HCT116 (cell line): ENCODE results near the gene MEDAG. TPM values are rescaled to one million over a fixed set of nuclear protein-coding genes. Genes with fewer than 3 reads are reported as not detected.

ENCODE experiments used
- ATAC-seq: fragments of 200-7000 bp; cut with Tn5 transposase; 2 replicates; pipeline ENCODE4 v1.9.1; 2020; ENCODE audit warnings: mild to moderate bottlenecking, moderate library complexity
- BruUV-seq: library from RNA; stranded (reverse); fragments of 400-500 nt; replicated peaks from 2 replicates; lab custom pipeline; 2021; lab: Mats Ljungman, UMichigan
- CTCF ChIA-PET: fragments of 300-600 bp; sonication (Branson Sonifier 250); formaldehyde crosslinking; loops from one replicate; lab custom pipeline; 2021; ENCODE audit warnings: antibody characterized with exemption; lab: Charles Lee
- POLR2A ChIA-PET: fragments of 300-600, 350-600 bp; sonication (Branson Sonifier 250); formaldehyde crosslinking; loops from one replicate; lab custom pipeline; 2021; ENCODE audit warnings: antibody characterized with exemption; lab: Charles Lee
- RAD21 ChIA-PET, 2 experiments: fragments of 300-600 bp; sonication (Branson Sonifier 250); formaldehyde crosslinking; loops; one replicate each; lab custom pipeline; 2023; ENCODE audit warnings: low total read pairs in 2 of 2; ENCODE audit not compliant: uncharacterized antibody in 2 of 2, unreplicated experiment in 2 of 2, low non-redundant PET in 1 of 2; lab: Charles Lee
- DNase-seq: peaks from one replicate; pipeline ENCODE4 v3.0.0-alpha.2; 2010; ENCODE audit warnings: low read depth, low spot score
- H2AFZ ChIP-seq: fragments of 200-600 bp; shearing (Covaris generic), sonication (generic); 2 replicates; pipeline ENCODE4 v1.6.1; 2017; ENCODE audit warnings: low read depth, mixed run types, mixed read lengths, antibody characterized with exemption, low read length; ENCODE audit not compliant: poor library complexity, severe bottlenecking
- H3K27ac ChIP-seq: 2 replicates; pipeline ENCODE4 v1.5.1; 2012; ENCODE audit warnings: low read depth, low read length
- H3K27me3 ChIP-seq: fragments of 200-600 bp; sonication (generic); 2 replicates; pipeline ENCODE4 v1.6.1; 2016; ENCODE audit warnings: mixed run types, low read length, mixed read lengths; ENCODE audit not compliant: insufficient read depth
- H3K36me3 ChIP-seq, 2 experiments: fragments of 200-500 bp in 1 of 2; fragments of 200-600 bp in 1 of 2; sonication (Bioruptor generic) in 1 of 2; sonication (generic) in 1 of 2; 2 replicates each; pipeline versions ENCODE4 v1.5.1 to v1.6.1; 2014 to 2016; ENCODE audit warnings: low read length in 2 of 2, inconsistent platforms in 1 of 2, mixed read lengths in 1 of 2, mixed run types in 1 of 2; ENCODE audit not compliant: insufficient read depth in 2 of 2, control insufficient read depth in 1 of 2
- H3K4me1 ChIP-seq, 2 experiments: fragments of 200-600 bp in 1 of 2; sonication (generic) in 1 of 2; 2 replicates each; pipeline versions ENCODE4 v1.5.1 to v1.6.1; 2012 to 2017; ENCODE audit warnings: low read length in 2 of 2, inconsistent platforms in 1 of 2, mild to moderate bottlenecking in 1 of 2, mixed read lengths in 1 of 2, mixed run types in 1 of 2, moderate library complexity in 1 of 2; ENCODE audit not compliant: insufficient read depth in 2 of 2, control insufficient read depth in 1 of 2
- H3K4me2 ChIP-seq: fragments of 200-600 bp; sonication (generic); 2 replicates; pipeline ENCODE4 v1.6.1; 2017; ENCODE audit warnings: mixed run types, low read length, mixed read lengths
- H3K4me3 ChIP-seq, 2 experiments: fragments of 200-600 bp in 1 of 2; sonication (generic) in 1 of 2; replicated peaks in 1 of 2; 2 replicates each; pipeline ENCODE4 v1.5.1; 2011 to 2016; ENCODE audit warnings: low read length in 2 of 2, control low read depth in 1 of 2, low read depth in 1 of 2, mild to moderate bottlenecking in 1 of 2, mixed read lengths in 1 of 2, mixed run types in 1 of 2
- H3K79me2 ChIP-seq: fragments of 200-600 bp; sonication (generic); 2 replicates; pipeline ENCODE4 v1.6.1; 2017; ENCODE audit warnings: mild to moderate bottlenecking, mixed run types, low read length, moderate library complexity, mixed read lengths; ENCODE audit not compliant: insufficient read depth
- H3K9ac ChIP-seq: fragments of 200-600 bp; sonication (generic); 2 replicates; pipeline ENCODE4 v1.6.1; 2016; ENCODE audit warnings: low read length, mixed read lengths
- H3K9me2 ChIP-seq: fragments of 200-600 bp; sonication (generic), shearing (Covaris generic); 2 replicates; pipeline ENCODE4 v1.6.1; 2017; ENCODE audit warnings: mixed run types, mild to moderate bottlenecking, moderate library complexity; ENCODE audit not compliant: insufficient read depth
- H3K9me3 ChIP-seq, 2 experiments: fragments of 200-500 bp in 1 of 2; fragments of 200-600 bp in 1 of 2; sonication (Bioruptor generic) in 1 of 2; sonication (generic) in 1 of 2; 2 replicates each; pipeline ENCODE4 v1.6.1; 2014 to 2017; ENCODE audit warnings: low read length in 2 of 2, mixed read lengths in 2 of 2, inconsistent platforms in 1 of 2, low read depth in 1 of 2, mild to moderate bottlenecking in 1 of 2, mixed run types in 1 of 2, moderate library complexity in 1 of 2; ENCODE audit not compliant: control insufficient read depth in 1 of 2, insufficient read depth in 1 of 2
- H4K20me1 ChIP-seq: fragments of 200-600 bp; sonication (generic), shearing (Covaris generic); 2 replicates; pipeline ENCODE4 v1.6.1; 2017; ENCODE audit warnings: mixed run types, mild to moderate bottlenecking, moderate library complexity; ENCODE audit not compliant: insufficient read depth
- CBX3 ChIP-seq: IDR thresholded peaks from 2 replicates; pipeline ENCODE4 v1.6.1; 2012; ENCODE audit warnings: low read depth
- EGR1 ChIP-seq: IDR thresholded peaks from 2 replicates; pipeline ENCODE4 v1.6.1; 2012; ENCODE audit warnings: low read depth
- EZH2 ChIP-seq: fragments of 200-600 bp; sonication (generic); IDR thresholded peaks from 2 replicates; pipeline ENCODE4 v1.6.1; 2017; ENCODE audit warnings: antibody characterized with exemption, mixed run types
- FOSL1 ChIP-seq: IDR thresholded peaks from 2 replicates; pipeline ENCODE4 v1.6.1; 2012; ENCODE audit warnings: low read depth
- POLR2A ChIP-seq: IDR thresholded peaks from 2 replicates; pipeline ENCODE4 v1.7.0; 2011; ENCODE audit warnings: borderline replicate concordance; ENCODE audit not compliant: insufficient read depth, insufficient read length; ENCODE audit errors: extremely low read depth
- SIN3A ChIP-seq: IDR thresholded peaks from 2 replicates; pipeline ENCODE4 v1.6.1; 2012; ENCODE audit warnings: low read depth
- SRF ChIP-seq: IDR thresholded peaks from 2 replicates; pipeline ENCODE4 v1.6.1; 2012; ENCODE audit warnings: low read depth
- YY1 ChIP-seq: IDR thresholded peaks from 2 replicates; pipeline ENCODE4 v1.6.1; 2011; ENCODE audit warnings: low read length, low read depth, moderate library complexity, mild to moderate bottlenecking; ENCODE audit not compliant: insufficient replicate concordance; ENCODE audit errors: extremely low read depth
- ZFX ChIP-seq: fragments of 450-650 bp; IDR thresholded peaks from 2 replicates; pipeline ENCODE4 v1.6.1; 2017
- intact Hi-C: fragments of 100-400 bp; cut with micrococcal nuclease; formaldehyde crosslinking; loops from 2 replicates; pipeline ENCODE4 v1.10.0; 2022
- total RNA-seq: library from RNA; stranded (reverse); gene quantifications from one replicate; pipeline ENCODE4 v1.2.1, GENCODE V29; 2021; ENCODE audit not compliant: unreplicated experiment
- TF ChIP-seq, protein P1 (sequence below), 3 experiments: fragments of 200-600 bp in 1 of 3; sonication (generic) in 1 of 3; IDR thresholded peaks in 2 of 3; conservative IDR thresholded peaks in 1 of 3; 2 replicates each; pipeline ENCODE4 v1.5.1; 2012 to 2017; ENCODE audit warnings: low read depth in 2 of 3, low read length in 2 of 3, antibody characterized with exemption in 1 of 3, borderline replicate concordance in 1 of 3, control low read depth in 1 of 3, mild to moderate bottlenecking in 1 of 3, mixed read lengths in 1 of 3, mixed run types in 1 of 3, moderate library complexity in 1 of 3; ENCODE audit not compliant: insufficient read depth in 1 of 3
- TF ChIP-seq, protein P2 (sequence below): IDR thresholded peaks from 2 replicates; pipeline ENCODE4 v1.6.1; 2012; ENCODE audit warnings: low read depth
- TF ChIP-seq, protein P3 (sequence below): IDR thresholded peaks from 2 replicates; pipeline ENCODE4 v1.6.1; 2012

MEDAG gene
- total RNA-seq, 1 experiment from 2014 or later: not detected

DNA sequence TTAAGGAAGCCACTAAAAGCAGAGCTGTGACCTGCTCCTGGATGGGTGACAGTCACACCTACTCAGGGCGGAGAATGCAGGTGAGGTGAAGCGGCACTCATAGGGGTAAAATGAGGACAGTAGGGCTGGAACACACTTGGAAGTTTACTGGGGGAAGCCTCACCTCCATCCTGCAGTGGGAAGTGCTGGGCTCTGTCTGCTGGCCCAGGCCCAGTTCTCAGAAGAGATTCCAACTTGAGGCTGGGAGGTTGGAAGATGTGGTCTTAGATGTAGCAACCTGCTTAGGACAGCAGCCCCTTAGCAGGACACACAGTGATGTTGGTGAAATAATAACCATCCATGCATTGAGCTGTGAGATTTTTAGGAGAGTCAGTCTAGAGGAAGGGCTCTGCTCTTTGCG is 4.6 kb downstream of the MEDAG start:
- ChIA-PET RAD21 (no interaction called here), POLR2A (no interaction called here), CTCF (no interaction called here)
- no peaks in the 10 kb centered on the region for H3K9me2 ChIP-seq
- no peak overlapping the region for H3K27ac ChIP-seq
- H3K9me3 ChIP-seq: no peaks in the 10 kb centered on the region
- H3K4me1 ChIP-seq: no peaks in the 10 kb centered on the region
- intact Hi-C loops: no loop called here
- H4K20me1 ChIP-seq: no peaks in the 10 kb centered on the region
- H3K9ac ChIP-seq: no peak overlapping the region
- TF ChIP-seq SIN3A: no peak
- no peak for TF ChIP-seq EGR1
- TF ChIP-seq, protein P1, sequence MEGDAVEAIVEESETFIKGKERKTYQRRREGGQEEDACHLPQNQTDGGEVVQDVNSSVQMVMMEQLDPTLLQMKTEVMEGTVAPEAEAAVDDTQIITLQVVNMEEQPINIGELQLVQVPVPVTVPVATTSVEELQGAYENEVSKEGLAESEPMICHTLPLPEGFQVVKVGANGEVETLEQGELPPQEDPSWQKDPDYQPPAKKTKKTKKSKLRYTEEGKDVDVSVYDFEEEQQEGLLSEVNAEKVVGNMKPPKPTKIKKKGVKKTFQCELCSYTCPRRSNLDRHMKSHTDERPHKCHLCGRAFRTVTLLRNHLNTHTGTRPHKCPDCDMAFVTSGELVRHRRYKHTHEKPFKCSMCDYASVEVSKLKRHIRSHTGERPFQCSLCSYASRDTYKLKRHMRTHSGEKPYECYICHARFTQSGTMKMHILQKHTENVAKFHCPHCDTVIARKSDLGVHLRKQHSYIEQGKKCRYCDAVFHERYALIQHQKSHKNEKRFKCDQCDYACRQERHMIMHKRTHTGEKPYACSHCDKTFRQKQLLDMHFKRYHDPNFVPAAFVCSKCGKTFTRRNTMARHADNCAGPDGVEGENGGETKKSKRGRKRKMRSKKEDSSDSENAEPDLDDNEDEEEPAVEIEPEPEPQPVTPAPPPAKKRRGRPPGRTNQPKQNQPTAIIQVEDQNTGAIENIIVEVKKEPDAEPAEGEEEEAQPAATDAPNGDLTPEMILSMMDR (IDR thresholded peaks at IDR 0.05 in 2 of 3, conservative IDR thresholded peaks at IDR 0.05 in 1 of 3; ENCODE audit: borderline replicate concordance in 1 of 3, insufficient read depth in 1 of 3, low read depth in 2 of 3, low read length in 2 of 3): no peak
- TF ChIP-seq, protein P2, sequence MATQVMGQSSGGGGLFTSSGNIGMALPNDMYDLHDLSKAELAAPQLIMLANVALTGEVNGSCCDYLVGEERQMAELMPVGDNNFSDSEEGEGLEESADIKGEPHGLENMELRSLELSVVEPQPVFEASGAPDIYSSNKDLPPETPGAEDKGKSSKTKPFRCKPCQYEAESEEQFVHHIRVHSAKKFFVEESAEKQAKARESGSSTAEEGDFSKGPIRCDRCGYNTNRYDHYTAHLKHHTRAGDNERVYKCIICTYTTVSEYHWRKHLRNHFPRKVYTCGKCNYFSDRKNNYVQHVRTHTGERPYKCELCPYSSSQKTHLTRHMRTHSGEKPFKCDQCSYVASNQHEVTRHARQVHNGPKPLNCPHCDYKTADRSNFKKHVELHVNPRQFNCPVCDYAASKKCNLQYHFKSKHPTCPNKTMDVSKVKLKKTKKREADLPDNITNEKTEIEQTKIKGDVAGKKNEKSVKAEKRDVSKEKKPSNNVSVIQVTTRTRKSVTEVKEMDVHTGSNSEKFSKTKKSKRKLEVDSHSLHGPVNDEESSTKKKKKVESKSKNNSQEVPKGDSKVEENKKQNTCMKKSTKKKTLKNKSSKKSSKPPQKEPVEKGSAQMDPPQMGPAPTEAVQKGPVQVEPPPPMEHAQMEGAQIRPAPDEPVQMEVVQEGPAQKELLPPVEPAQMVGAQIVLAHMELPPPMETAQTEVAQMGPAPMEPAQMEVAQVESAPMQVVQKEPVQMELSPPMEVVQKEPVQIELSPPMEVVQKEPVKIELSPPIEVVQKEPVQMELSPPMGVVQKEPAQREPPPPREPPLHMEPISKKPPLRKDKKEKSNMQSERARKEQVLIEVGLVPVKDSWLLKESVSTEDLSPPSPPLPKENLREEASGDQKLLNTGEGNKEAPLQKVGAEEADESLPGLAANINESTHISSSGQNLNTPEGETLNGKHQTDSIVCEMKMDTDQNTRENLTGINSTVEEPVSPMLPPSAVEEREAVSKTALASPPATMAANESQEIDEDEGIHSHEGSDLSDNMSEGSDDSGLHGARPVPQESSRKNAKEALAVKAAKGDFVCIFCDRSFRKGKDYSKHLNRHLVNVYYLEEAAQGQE: no peak
- TF ChIP-seq EZH2: no peak
- TF ChIP-seq, protein P3, sequence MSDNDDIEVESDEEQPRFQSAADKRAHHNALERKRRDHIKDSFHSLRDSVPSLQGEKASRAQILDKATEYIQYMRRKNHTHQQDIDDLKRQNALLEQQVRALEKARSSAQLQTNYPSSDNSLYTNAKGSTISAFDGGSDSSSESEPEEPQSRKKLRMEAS: no peak
- no peak for TF ChIP-seq YY1
- no peak for TF ChIP-seq POLR2A
- no peak for TF ChIP-seq FOSL1
- TF ChIP-seq CBX3: no peak
- no peak for TF ChIP-seq SRF
- TF ChIP-seq ZFX: no peak
- H2AFZ ChIP-seq: no peak overlapping the region
- H3K27me3 ChIP-seq: no peaks in the 10 kb centered on the region
- no peak for DNase-seq
- BruUV-seq: no TSS peak
- H3K36me3 ChIP-seq: no peaks in the 10 kb centered on the region
- no peak overlapping the region for H3K4me3 ChIP-seq
- ATAC-seq: no peak
- no peaks in the 10 kb centered on the region for H3K79me2 ChIP-seq
- no peak overlapping the region for H3K4me2 ChIP-seq
